ENCODE data around the gene MIB1. TPM values are rescaled to one million over a fixed set of nuclear protein-coding genes. Genes with fewer than 3 reads are reported as not detected.

Gene MIB1
- total and polyA plus RNA-seq, 9 of the 15 experiments (the other 6 are each of a cell fraction or from before 2014, with no cell fraction given) = 7.2 to 43.8 (median 23.2) TPM

- TF ChIP-seq MNT (conservative IDR thresholded peaks at IDR 0.05) (no peak), SMAD2 (IDR thresholded peaks at IDR 0.05; ENCODE audit: low read depth, low read length) (no peak), MAZ (CRISPR knock-in tag; conservative IDR thresholded peaks at IDR 0.05 in 1 of 2, IDR thresholded peaks at IDR 0.05 in 1 of 2) (no peak), MED1 (CRISPR knock-in tag; IDR thresholded peaks at IDR 0.05; ENCODE audit: borderline replicate concordance) (no peak), MIER1 (IDR thresholded peaks at IDR 0.05; ENCODE audit: low read depth) (no peak), POU5F1 (IDR thresholded peaks at IDR 0.05; ENCODE audit: borderline replicate concordance, low read depth, low read length, partially characterized antibody) (no peak)
Observed at GRCh38 chr18:21910906-21911305, 170.3 kb downstream of the MIB1 start (continued).

- Histone ChIP-seq H3K79me2 (ENCODE audit: control insufficient read depth, insufficient read depth, low read length) (no peaks in the 10 kb centered on the region), H3K27me3 (ENCODE audit: control insufficient read depth in 2 of 2, insufficient read depth in 2 of 2, low read length in 2 of 2) (peaks cover 12 to 14% of the 10 kb centered on the region in 2 experiments; a peak in 4 of 5 replicates), H4K20me1 (replicated peaks; ENCODE audit: control insufficient read depth, insufficient read depth, low read length) (no peaks in the 10 kb centered on the region), H3K9ac (ENCODE audit: insufficient read depth in 1 of 2, low read depth in 2 of 2, low read length in 2 of 2) (no peak overlapping the region), H3K4me3 (no peak overlapping the region), H3K9me1 (ENCODE audit: control insufficient read depth, insufficient read depth, low read length) (no peaks in the 10 kb centered on the region), H3K27ac (ENCODE audit: extremely low read depth, low read depth, low read length) (no peak overlapping the region), H3K4me1 (replicated peaks in 1 of 2; ENCODE audit: control insufficient read depth in 2 of 2, insufficient read depth in 2 of 2, low read length in 2 of 2) (no peaks in the 10 kb centered on the region), H3K9me3 (replicated peaks; ENCODE audit: control insufficient read depth, insufficient read depth, low read depth, low read length) (no peaks in the 10 kb centered on the region), H2AFZ (ENCODE audit: low read depth, low read length) (no peak overlapping the region), H3K4me2 (ENCODE audit: insufficient read depth, low read length) (no peak overlapping the region), H3K36me3 (ENCODE audit: control insufficient read depth, insufficient read depth, low read length) (no peaks in the 10 kb centered on the region)
- FAIRE-seq (no peak), DNase-seq (ENCODE audit: extremely low read depth in 1 of 4, low spot score in 3 of 4) (no peak), ATAC-seq (no peak)
- POLR2A ChIA-PET = interaction anchor here (1.2 kb wide), 1 partner anchor 10 kb away, joined by 3 read pairs; no protein-coding TSS in a partner anchor
- in situ Hi-C loops (cut with MboI) = loop anchor here (25.0 kb wide), 1 partner anchor 651 kb away; no protein-coding TSS in a partner anchor
- intact Hi-C loops (cut with micrococcal nuclease) = loop anchor here (5.0 kb wide), 1 partner anchor 651 kb away; no protein-coding TSS in a partner anchor
- 0% methylated on average over 5 of the region's 5 CpGs for WGBS (ENCODE audit: insufficient coverage, low coverage, missing lambda C conversion rate)
- no peak for TF ChIP-seq NBN (IDR thresholded peaks at IDR 0.05; ENCODE audit: low read depth)
- no peak for TF ChIP-seq EGR1 (conservative IDR thresholded peaks at IDR 0.05)
- no peak for TF ChIP-seq POLR2AphosphoS2 (IDR thresholded peaks at IDR 0.05; ENCODE audit: low read length)
- no peak for TF ChIP-seq HEY1 (CRISPR knock-in tag; IDR thresholded peaks at IDR 0.05; ENCODE audit: borderline replicate concordance)
- no peak for TF ChIP-seq CHCHD3 (CRISPR knock-in tag; IDR thresholded peaks at IDR 0.05)
- CTCF ChIA-PET (ENCODE audit: low intra/inter-chr PET ratio) = no interaction called here
- BruUV-seq (replicated peaks) = no TSS peak
Observed at GRCh38 chr18:21911551-21911950, 171.0 kb downstream of the MIB1 start.
